ENCODE measurements around the gene CFAP20DC. TPM values are rescaled to one million over a fixed set of nuclear protein-coding genes. Genes with fewer than 3 reads are reported as not detected.

Gene CFAP20DC
- total RNA-seq, 1 donor from 2014 or later, result 4.2 TPM

DNA sequence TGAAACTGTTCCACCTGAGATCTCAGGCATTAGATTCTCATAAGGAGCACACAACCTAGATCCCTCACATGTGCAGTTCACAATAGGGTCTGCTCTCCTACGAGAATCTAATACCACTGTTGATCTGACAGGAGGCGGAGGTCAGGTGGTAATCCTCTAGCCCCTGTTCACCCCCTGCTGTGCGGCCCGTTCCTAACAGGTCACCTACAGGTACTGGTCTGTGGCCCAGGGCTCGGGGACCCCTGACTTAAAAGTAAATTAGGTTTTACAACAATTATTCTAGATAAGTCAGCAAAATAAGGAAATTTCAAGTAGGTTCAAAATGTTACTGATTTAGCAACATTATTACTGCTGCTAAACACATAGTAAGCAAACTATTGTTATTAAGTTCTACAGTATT, 58.2 kb downstream of the CFAP20DC start:
- H3K36me3 Mint-ChIP-seq (ENCODE audit: low read depth, unreplicated experiment), result no peaks in the 10 kb centered on the region
- H3K4me3 Mint-ChIP-seq (ENCODE audit: unreplicated experiment), result no peak overlapping the region
- no peaks in the 10 kb centered on the region for H3K9me3 Mint-ChIP-seq (ENCODE audit: unreplicated experiment)
- H3K27ac Mint-ChIP-seq (ENCODE audit: unreplicated experiment), result no peak overlapping the region
- DNase-seq (ENCODE audit: low spot score), result no peak
- H3K27me3 Mint-ChIP-seq (ENCODE audit: unreplicated experiment), result peaks cover 1% of the 10 kb centered on the region
- TF ChIP-seq, protein P1, sequence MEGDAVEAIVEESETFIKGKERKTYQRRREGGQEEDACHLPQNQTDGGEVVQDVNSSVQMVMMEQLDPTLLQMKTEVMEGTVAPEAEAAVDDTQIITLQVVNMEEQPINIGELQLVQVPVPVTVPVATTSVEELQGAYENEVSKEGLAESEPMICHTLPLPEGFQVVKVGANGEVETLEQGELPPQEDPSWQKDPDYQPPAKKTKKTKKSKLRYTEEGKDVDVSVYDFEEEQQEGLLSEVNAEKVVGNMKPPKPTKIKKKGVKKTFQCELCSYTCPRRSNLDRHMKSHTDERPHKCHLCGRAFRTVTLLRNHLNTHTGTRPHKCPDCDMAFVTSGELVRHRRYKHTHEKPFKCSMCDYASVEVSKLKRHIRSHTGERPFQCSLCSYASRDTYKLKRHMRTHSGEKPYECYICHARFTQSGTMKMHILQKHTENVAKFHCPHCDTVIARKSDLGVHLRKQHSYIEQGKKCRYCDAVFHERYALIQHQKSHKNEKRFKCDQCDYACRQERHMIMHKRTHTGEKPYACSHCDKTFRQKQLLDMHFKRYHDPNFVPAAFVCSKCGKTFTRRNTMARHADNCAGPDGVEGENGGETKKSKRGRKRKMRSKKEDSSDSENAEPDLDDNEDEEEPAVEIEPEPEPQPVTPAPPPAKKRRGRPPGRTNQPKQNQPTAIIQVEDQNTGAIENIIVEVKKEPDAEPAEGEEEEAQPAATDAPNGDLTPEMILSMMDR (IDR thresholded peaks at IDR 0.05; ENCODE audit: unreplicated experiment), result no peak
- no peaks in the 10 kb centered on the region for H3K4me1 Mint-ChIP-seq (ENCODE audit: unreplicated experiment)

DNA sequence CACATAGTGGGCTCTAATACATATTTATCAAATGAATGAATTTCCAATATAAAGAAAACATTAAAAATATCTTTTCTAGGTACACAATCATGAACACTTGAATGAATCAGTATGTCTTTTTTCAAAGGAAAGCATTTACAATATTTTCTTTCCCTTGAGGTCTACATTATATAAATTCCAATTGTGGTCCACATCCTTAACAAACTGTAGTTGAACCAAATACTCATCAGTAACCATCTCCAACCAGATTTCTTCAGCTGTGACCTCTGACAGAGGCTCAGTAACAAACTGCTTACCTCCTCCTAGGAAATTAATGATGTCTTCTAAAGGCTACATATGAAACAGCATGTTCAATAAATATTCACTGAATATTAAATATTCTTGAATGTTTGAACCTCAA, 58.8 kb downstream of the CFAP20DC start:
- TF ChIP-seq, protein P1 (IDR thresholded peaks at IDR 0.05; ENCODE audit: unreplicated experiment), result no peak
- Mint-ChIP-seq H3K27ac (ENCODE audit: unreplicated experiment) (no peak overlapping the region), H3K4me3 (ENCODE audit: unreplicated experiment) (no peak overlapping the region), H3K9me3 (ENCODE audit: unreplicated experiment) (no peaks in the 10 kb centered on the region), H3K4me1 (ENCODE audit: unreplicated experiment) (no peaks in the 10 kb centered on the region), H3K36me3 (ENCODE audit: low read depth, unreplicated experiment) (no peaks in the 10 kb centered on the region), H3K27me3 (ENCODE audit: unreplicated experiment) (peaks cover 1% of the 10 kb centered on the region)
- DNase-seq (ENCODE audit: low spot score), result no peak

DNA sequence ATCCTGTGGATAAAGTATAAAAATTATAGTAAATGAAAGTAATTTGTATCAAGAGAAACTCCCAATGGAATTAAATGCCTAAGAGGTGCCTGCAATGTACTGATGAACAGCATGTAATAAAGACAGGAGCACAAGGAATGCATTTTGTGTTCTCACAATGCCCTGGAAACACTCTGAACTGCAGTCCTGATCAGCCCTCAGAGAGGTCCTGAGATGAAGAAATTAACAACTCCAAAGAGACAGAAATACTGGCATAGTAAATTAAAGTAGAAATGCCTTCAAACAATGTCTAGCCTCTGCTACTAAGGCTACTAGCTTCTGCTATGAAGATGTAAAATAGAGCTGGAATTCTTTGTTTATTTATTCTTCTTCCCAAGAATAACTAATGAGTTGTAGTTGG, 59.9 kb downstream of the CFAP20DC start:
- peaks cover 1% of the 10 kb centered on the region for H3K27me3 Mint-ChIP-seq (ENCODE audit: unreplicated experiment)
- no peaks in the 10 kb centered on the region for H3K4me1 Mint-ChIP-seq (ENCODE audit: unreplicated experiment)
- no peaks in the 10 kb centered on the region for H3K9me3 Mint-ChIP-seq (ENCODE audit: unreplicated experiment)
- DNase-seq (ENCODE audit: low spot score), result no peak
- H3K36me3 Mint-ChIP-seq (ENCODE audit: low read depth, unreplicated experiment), result no peaks in the 10 kb centered on the region
- H3K27ac Mint-ChIP-seq (ENCODE audit: unreplicated experiment), result no peak overlapping the region
- TF ChIP-seq, protein P1 (IDR thresholded peaks at IDR 0.05; ENCODE audit: unreplicated experiment), result no peak
- H3K4me3 Mint-ChIP-seq (ENCODE audit: unreplicated experiment), result no peak overlapping the region

DNA sequence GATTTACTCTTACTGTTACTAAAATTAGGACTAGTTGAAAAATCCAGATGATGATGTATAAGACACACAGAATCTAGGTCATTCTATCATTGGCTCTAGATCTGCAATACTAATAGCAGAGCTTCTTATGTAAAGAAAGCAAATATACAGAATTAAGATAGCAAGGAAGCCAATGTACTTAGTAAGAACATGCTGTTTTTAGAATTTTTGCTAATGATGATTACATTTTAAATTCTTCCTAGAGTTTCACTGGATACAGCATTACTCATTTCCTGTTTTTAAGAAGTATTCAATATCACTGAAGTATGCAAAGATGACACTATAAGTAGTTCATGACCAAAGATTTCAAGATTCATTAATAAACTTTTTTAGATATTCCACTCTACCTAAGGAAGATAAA, 60.7 kb downstream of the CFAP20DC start:
- no peaks in the 10 kb centered on the region for H3K36me3 Mint-ChIP-seq (ENCODE audit: low read depth, unreplicated experiment)
- peaks cover 1% of the 10 kb centered on the region for H3K27me3 Mint-ChIP-seq (ENCODE audit: unreplicated experiment)
- H3K27ac Mint-ChIP-seq (ENCODE audit: unreplicated experiment), result no peak overlapping the region
- no peak overlapping the region for H3K4me3 Mint-ChIP-seq (ENCODE audit: unreplicated experiment)
- no peak for DNase-seq (ENCODE audit: low spot score)
- TF ChIP-seq, protein P1 (IDR thresholded peaks at IDR 0.05; ENCODE audit: unreplicated experiment), result no peak
- H3K4me1 Mint-ChIP-seq (ENCODE audit: unreplicated experiment), result no peaks in the 10 kb centered on the region
- H3K9me3 Mint-ChIP-seq (ENCODE audit: unreplicated experiment), result no peaks in the 10 kb centered on the region

DNA sequence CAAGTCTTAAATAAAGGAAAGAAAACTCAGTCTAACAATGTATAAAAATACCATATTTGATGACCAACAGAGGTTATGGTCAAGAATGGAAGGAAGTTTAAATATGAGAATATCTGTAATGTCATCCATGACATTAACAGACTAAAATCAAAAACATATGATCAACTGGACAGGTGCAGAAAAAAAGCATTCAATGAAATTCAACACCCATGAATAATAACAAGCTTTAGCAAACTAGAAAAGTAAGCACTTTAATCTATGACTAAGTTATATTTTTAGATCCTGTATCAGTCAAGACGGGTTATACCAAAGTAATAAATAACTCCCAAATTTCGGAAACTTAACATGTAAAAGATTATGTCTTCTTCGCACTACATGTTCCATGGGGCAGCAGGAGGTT, 61.8 kb downstream of the CFAP20DC start:
- no peaks in the 10 kb centered on the region for H3K36me3 Mint-ChIP-seq (ENCODE audit: low read depth, unreplicated experiment)
- no peak overlapping the region for H3K27ac Mint-ChIP-seq (ENCODE audit: unreplicated experiment)

More for the DNA sequence above, 61.8 kb downstream of the CFAP20DC start:
- Mint-ChIP-seq H3K4me1 (ENCODE audit: unreplicated experiment) (no peaks in the 10 kb centered on the region), H3K9me3 (ENCODE audit: unreplicated experiment) (no peaks in the 10 kb centered on the region), H3K27me3 (ENCODE audit: unreplicated experiment) (no peaks in the 10 kb centered on the region), H3K4me3 (ENCODE audit: unreplicated experiment) (no peak overlapping the region)
- DNase-seq (ENCODE audit: low spot score), result no peak
- TF ChIP-seq, protein P1 (IDR thresholded peaks at IDR 0.05; ENCODE audit: unreplicated experiment), result no peak
